Activated CD8-positive, alpha-beta memory T cell treated with anti-CD3 and anti-CD28 coated beads, Interleukin-2, amount 50 U/mL, for 1 hour (primary cell): ENCODE data around the gene JARID2.
A peak's percentile ranks its signal among the peaks of the same experiment; 100 is the strongest.

Experiments used
- DNase-seq: peaks from one replicate; pipeline ENCODE4 v3.0.0-alpha.2; 2020; ENCODE audit errors: extremely low read depth

Gene JARID2

DNA sequence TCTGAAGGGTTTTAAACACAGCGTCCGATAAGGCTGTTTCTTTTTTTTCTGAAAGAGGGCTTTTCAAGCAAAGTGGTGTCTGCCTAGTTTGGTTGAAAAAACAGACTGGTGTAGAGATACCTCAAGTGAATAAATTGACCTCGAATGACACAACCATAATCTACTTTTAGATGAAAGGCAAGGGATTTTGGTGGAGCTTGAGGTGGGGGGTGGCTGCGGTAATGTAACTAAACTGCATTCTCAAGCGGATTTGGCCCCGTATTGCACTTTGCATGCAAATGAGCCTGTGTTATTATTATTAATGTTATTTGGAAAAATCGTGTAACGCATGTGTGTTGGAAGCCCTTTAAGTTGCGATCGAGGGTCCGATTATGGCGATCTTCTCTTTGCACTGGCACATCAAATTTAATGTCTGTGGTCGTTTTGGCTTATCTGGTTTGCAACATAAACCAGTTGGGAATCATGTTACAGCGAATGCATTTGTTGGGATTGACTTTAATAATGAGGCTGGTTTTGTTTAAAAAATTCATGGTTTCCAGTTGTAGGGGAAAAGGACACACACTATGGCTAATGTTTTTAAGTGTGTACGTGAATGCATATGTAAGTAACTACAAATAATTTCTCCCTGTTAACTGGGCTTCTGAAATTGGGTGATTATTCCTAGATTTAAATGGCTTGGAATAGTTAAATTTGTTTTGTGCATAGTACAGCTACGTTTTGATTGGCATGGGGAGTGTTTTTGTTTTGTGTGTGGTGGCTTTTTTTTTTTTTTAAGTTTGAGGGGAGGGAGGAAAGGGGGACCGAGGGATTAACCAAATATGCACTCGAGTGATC is 1.0 kb downstream of the JARID2 start:
- DNase-seq = no peak

DNA sequence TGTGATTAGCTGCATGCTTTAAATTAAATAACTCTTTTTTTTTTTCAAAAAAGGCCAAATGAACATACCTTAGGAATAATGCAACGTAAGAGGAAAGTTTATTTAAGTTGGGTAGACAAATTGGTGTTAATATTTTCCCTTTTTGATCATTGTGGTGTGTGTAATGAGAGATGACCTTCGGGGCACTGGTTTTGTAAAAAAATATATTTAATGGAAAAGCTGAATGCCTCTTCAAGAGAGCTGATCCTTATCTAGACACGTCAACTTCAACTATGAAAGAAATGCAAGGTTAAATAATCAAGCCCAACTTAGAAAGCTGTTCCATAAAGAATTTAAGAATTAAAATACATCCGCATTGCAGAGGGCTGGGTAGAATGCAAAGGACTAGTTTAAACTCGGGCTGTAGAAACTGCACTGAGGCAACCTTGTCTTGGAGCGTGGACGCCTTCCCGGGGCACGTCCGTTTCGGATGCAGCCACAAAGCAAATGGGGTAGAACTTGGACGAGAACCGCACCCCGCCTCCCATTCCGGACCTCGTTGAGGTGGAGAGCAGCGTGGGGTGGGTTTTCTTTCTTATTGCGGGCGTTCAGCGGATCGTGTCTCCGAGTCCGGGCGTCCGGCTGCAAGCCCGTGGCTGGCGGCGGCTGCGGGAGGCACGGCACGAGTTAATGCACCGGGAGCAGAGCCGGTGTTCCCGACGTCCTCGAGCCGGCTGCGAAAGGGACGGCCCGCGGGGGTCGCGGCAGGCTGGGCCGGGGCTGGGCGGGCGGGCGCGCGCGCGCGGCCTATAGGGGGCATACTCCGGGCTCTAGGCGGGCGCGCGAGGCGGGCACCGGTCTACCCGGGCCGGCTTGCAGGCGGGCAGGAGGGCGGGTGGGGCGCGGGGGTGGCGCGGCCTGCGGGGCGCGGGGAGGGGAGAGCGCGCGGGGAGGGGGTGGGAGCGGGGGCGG is 1.9 kb downstream of the JARID2 start:
- DNase-seq = no peak

DNA sequence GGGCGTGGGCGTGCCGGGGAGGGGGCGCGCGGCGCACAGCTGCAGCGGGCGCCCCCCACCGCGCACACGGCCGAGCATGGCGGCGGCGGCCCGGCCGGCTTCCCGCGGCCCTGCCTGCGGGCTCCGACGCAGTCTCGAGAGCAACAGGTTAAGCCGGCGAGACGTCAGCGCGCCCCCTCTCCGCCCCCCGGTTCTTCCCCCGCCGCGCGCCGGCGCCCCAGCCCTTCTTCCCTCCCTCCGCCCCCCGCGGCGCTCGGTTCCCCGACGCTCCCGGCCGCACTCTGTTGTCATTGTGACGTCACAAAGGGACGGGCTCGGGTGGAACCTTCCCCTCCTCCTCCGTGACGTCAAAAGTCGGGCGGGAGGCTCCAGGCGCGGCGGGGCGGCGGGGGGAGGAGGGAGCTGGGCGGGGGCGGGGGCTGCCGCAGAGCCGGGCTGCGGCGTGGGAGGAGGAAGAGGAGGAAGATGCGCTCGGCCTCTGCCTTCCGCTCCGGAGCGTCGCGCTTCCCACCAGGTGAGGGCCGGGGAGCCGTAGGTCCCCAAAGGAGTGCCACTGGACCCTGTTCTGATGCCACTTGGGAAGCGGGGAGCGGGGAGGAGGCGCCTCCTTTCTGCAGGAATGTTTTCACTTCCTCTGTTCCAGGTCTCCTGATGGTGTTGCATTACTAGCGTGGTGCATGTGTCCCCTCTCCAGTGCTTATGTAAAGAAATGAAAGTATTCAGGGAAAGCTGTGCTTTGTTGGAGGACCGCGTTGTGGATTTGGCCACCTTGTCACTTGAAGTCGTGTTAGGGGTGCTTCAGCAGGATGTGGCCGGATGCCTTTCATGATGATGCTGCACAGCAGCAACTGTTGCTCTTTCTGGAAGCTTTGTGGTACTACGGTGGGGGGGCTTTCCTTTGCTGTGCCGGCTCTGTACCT is 2.8 kb downstream of the JARID2 start:
- DNase-seq = peak; percentile 99

DNA sequence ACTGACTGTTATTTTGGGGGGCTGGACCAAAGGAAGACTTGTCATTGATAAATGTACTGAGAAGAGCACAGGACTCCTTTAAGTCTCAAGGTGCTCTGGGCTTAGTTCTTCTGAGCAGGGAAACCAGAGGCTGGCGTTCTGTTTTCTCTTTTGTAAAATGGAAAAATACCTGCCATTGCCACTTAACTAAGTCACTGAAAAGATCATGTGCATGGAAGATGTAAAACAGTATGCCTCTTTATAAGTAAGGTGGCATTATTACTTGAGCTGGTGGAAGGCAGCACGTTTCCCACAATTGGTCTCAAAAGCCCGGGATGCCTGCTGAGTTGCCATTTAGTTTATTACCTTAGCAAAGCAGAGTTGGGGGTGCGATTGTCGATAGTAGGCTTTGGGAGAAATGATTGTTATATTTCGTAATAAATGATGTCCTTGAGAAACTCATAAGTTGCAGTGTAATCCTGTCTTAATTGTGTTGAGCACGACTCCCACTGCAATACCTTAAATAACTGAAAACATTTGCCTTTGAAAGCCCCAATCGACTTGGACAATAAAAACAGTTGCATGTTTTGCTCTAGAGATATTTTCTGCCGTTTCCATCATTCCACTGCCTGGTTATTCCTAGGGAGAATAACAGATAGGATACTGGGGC is 3.6 kb downstream of the JARID2 start:
- DNase-seq = no peak

DNA sequence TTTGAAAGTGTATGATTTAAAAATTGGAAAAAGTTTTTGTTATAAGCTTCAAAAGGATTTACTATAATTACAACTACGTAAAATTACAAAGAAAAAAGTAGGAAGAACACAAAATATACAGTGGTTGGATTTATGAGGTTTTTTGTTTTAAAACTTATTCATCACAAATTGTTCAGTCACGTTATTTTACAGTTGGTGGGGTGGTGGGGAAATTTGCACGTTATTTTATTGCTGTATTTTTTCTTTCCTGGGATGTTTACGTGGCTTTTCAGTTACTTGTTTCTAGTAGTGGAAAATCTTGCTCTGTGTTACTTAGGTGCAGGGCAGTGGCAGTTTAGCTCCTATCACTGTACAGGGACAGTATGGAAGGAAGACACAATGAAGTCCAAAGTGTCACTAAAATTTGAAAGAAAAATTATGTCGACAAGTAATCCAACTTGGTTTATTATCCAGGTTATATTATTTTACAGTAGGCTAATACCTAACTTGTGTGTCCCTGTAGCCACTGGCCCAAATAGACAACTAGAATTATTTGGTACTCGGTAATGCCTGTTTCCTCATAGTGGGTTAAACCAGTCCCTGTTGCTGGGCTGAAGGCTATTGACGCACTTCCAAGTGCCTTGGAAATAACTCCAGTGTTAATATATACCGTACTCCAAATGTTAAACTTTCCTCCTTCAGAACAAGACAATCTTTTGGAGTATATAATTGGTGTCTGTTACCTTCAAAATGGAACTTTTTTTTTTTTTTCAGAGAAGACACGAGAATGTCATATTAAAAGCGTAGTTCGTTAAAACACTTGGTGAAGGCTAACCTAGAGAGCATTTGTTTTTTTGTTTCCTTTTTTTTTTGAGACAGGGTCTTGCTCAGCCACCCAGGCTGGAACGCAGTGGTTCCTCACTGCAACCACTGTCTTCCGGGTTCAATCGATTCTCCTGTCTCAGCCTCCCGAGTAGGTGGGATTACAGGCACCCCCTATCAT is 4.6 kb downstream of the JARID2 start:
- DNase-seq = no peak

DNA sequence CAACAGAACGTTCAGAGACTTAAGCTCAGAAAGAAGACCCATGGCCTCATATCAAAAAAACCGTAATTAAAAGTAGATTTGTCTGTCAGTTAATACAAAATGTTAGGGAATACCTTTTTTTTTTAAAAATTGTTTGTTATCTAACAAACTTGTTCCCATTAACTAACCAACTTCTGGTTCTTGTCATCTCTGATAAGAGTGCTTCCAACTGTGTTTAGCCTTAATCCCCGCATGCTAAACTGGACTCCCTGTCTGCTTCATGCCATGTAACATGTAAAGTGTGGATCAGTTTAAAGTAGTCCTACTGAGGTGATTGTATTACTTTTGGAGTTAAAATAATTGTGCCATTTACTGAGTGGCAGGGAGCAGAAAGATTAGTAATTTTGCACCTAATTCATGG is 6.3 kb downstream of the JARID2 start:
- no peak for DNase-seq

DNA sequence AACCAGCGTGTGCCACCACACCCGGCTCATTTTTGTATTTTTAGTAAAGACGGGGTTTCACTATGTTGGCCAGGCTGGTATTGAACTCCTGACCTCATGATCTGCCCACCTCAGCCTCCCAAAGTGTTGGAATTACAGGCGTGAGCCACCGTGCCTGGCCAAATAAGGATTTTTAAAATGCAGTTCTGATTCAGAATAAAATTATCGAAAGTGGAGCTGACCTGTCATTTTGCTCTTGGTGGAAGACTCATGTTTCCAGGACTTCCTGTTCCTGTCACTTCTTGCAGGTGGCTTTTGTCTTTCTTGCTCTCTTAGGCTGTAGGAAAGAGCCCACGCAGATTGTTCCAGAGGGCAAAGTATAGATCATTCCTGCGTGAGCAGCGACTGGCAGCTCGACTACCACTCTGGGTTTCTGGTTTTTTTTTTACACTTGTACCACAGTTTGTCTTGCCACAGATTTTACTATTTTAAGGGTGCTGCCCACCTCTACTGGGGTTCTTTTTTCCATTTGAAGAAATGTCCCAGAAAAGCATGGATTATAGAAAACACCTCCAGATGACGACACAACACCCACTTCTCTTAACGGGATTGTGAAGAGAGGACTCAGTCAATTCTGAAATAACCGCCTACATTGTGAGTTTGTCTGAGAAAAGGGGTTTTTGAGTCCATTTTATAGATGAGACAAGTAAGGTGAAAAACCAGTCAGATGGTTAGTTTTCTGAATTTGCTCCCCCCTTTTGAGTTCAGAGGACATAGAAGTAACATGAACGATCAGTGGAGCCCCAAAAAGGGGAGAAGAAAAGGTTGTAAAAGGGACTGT is 7.5 kb downstream of the JARID2 start:
- no peak for DNase-seq

DNA sequence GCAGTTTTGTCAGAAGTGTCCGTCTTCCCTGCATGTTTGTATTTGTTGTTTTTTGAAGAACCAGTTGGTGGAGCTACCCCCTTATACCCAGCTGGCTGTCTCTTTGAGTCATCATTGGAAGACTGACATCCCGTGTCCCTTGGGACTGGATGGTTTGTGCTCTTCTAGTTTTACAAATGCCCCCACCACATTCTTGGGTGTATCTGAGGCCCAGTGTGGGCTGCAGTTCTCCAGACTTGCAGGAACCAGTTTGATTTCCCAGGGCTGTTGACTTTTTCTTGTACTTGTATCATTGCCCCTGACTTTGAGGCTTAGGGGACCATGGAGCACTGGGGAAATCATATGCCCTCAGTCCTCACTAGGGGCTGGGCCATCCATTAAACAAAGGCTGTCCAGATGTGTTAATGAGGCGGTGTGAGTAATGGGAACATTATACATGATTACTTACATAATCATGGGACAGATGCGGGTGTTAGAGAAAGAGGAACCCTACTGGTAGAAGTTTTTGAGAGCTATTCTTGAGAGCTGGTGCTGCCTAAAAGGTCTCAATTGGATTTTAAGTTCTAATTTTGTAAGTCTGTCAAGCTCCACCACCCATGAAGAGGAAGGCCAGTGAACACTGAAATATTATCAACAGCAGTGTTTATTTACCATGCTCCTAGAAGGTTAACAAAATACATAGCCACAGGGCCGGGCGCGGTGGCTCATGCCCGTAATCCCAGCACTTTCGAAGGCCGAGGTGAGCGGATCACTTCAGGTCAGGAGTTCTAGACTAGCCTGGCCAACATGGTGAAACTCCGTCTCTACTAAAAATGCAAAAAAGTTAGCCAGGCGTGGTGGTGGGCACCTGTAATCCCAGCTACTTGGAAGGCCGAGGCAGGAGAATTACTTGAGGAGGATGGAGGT is 8.5 kb downstream of the JARID2 start:
- no peak for DNase-seq

DNA sequence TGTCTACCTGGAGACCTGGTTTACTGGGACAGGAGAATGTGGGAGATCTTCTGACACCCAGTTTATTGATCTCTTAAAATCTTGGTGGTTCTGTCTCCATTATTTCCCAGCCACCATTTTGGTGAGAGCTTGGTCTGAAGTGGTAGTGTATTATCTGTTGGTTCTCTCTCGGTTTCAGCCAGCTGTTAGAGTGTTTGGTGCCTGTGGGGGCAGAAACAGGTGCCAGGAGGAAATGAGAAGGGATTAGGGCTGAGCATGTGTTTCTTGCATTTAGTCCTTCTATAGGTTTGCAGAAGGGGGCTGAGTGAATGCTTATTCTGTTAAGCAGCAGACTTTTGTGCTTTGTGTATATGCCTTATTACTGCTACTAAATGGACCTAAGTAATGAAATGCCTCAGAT is 9.6 kb downstream of the JARID2 start:
- DNase-seq = no peak

DNA sequence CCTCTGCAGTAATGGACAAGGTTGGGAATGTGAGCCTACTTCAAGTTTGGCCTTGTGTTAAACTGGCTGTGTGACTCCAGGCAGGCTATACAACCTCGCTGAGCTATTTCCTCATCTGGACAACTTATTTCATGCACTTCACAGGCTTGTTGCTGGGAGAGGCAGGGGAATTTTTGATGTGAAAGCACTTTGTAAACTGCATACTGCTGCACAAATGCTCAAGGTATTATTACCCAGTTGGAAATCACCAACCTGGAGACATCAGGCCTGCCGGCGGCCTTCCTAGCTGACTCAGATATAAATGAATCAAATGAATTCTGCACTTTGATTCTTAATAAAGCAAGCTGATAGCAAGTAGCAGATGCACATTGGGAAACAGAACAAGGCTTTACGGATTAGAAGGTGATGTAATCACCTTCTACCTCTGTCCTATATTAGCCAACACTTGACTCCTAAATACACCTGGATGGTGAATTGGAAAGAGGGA is 10.1 kb downstream of the JARID2 start:
- DNase-seq = no peak

DNA sequence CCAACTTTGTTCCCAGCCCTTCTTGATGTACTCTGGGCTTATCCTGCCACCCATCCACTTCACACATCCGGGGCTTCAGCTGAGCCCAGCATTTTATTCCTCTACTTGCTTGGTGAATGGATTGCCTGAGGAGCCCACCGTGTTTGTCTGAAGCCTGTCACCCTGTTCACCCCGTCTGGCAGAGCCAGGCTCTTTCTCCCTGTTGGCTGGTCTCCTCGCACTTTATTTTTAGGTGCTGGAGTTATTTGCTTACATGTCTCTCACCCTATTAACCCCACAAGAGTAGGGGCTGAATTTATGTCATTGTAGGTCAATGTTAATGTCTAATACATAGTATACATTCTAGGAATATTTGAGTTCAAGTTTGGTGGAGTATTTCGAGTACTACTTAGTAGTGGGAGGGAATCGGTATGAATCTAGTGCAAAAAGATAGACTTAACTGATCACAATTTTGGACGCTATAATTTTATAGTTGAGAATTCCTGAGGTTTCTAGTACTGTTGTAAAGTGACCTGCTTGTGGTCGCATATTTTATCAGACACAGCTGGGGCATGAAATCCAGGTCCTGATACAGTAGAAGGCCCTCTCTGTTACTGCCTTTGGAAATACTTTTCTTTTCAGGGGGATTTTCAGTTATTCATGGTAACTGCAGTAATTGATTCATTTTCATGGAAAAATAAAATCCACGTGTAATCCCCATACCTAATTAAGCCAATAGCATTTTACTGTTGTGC is 10.8 kb downstream of the JARID2 start:
- no peak for DNase-seq

DNA sequence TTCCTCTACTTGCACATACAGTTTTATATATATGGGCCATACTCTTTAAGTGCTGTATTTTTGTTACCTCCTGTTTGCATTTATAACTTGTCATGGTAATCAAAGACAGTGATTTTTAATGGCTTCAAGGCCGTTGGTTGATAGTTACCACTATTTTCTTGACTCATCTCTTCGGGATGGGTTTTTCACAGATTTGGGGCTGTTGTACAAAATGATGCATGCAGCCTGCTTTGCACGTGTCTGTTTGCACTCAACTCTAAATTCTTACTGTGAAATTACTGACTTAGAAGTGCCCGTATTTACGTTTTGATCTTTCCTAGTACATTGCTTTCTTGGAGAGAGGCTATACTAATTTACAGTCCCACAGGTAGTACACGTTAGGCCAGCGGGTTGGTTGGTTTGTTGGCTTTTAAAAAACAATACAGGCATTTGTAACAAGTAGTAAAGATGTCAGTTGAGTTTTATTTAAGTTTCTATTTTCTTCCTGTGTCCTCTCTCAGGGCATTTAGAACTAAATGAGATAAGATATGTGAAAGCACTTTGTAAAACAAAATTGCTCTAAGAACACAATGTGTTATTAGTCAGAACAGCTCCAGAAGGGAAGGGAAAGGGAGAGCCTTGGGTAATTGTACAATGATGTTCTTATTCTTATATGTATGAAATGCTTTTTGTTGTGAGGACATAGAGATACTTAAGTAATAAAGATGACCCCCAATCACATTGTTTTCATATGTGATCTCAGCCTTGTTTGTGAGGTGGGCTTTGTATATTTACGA is 11.7 kb downstream of the JARID2 start:
- DNase-seq = no peak

DNA sequence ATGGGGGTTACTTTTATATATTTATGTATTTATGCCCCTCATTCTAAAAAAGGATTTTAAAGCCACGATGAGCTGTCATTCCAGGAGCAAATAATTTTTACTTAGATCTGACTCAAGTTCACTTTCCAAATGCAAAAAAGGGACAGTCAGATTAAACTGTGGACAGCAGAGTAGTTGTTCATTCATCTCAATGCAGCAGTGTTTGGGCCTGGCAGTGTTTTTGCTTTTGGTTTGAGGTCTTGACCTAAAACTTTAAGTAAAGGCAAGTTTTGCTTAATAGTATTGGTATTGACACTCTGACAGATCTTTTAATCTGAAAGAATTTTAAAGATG is 13.9 kb downstream of the JARID2 start:
- no peak for DNase-seq

DNA sequence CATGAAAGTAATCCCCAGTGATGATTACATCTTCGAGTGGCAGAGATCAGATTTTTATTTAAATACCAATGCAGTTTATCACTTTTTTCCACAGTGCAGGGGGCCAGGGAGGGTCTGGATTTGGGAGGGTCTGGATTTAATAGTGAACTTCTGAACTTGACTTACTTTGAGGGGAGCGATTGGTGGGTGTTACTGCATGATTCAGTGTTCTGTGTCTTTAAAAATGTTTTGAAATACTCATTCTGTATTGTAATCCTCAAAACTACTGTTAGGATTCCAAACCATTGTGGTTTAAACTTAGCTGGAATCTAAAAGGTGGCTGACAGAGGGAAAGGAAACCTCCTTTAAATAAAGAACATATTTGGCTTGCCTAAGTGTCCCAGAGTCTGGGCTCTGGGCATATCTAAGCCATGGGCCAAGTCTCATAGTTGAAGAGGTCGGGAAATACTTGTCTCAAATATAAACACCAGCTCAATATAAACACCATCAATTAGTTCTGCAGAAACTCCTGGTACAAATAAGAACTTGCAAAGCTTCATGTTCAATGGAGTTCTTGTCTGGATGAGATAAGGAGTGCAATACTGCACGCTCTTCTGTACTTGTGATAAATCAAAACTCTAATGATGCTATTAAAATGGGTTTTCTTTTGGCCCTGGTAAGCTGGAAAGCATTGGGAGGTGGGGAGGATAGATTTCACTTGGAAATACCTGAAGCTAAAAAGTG is 14.4 kb downstream of the JARID2 start:
- DNase-seq = no peak

DNA sequence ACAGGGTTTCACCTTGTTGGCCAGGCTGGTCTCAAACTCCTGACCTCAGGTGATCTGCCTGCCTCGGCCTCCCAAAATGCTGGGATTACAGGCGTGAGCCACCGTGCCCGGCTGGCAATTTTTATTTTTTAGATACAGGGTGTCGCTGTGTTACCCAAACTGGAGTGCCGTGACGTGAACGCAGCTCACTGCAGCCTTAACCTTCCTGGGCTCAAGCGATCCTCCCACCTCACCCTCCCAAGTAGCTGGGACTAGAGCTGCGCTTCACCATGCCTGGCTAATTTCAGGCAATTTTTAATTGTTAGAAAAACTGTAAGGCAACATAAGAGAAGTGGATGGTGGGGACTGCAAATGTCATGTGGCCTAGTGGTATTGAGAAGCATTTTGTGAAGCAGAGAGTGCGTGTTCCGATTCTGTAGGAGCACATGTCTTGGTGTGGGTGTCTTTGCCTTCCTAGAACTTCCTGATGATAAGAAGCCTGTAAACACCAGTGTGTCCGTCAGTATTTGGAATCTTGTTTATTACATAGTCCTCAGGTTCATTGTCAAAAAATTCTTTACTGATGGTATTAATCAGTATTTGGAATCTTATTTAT is 18.0 kb downstream of the JARID2 start:
- no peak for DNase-seq

DNA sequence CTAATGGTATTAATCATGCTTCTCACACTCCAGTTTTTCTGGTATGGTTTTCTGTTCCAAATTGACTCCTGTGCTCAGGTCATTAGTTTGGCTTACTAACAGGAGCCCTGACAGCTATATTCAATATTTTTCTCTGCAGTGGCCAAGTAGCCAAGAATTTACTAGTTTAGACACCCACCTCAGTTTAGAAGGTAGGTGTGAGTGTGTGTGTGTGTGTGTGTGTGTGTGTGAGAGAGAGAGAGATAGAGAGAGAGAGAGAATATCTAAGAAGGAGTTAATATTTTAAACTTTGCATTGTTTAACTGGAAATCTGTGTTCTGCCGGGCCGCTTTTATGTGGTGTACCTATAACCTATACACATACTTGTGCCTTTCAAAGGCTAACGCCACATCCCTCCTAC is 18.5 kb downstream of the JARID2 start:
- no peak for DNase-seq
